ENCODE results near the gene TTLL11. TPM values are rescaled to one million over a fixed set of nuclear protein-coding genes. Genes with fewer than 3 reads are reported as not detected.
"Not testable (repeated sequence)": the region's sequence is repeated elsewhere in the genome, so short reads cannot be mapped to it uniquely, and the experiment has no call there.

Gene TTLL11
- total RNA-seq, 2 donors from 2014 or later = 0.39 to 2.1 TPM

DNA sequence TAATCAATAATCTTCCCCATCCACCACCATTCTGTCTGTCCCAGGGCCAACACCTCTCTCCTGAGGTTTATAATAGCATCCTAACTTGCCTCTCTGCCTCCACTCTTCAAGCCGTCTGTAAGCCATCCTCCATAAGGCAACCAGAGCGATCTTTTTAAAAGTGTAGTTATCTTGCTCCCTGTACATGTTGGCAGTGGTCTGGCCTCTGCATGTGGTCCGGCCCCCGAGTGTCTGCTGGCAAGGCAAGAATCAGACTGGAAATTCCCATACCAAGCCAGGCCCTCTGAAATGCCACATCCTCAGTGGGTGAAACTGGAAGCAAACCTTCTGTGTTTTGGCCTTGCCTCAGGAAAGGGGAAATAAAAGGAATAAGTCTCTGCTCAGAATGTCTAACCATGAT, 17.0 kb downstream of the TTLL11 start:
- Mint-ChIP-seq H3K27ac (no peak overlapping the region), H3K9me3 (peaks cover 5 to 12% of the 10 kb centered on the region in 2 donors), H3K36me3 (peaks cover 17 to 23% of the 10 kb centered on the region in 2 donors)
- no peak for DNase-seq (ENCODE audit: low spot score in 2 of 2)
- no peak for ATAC-seq

DNA sequence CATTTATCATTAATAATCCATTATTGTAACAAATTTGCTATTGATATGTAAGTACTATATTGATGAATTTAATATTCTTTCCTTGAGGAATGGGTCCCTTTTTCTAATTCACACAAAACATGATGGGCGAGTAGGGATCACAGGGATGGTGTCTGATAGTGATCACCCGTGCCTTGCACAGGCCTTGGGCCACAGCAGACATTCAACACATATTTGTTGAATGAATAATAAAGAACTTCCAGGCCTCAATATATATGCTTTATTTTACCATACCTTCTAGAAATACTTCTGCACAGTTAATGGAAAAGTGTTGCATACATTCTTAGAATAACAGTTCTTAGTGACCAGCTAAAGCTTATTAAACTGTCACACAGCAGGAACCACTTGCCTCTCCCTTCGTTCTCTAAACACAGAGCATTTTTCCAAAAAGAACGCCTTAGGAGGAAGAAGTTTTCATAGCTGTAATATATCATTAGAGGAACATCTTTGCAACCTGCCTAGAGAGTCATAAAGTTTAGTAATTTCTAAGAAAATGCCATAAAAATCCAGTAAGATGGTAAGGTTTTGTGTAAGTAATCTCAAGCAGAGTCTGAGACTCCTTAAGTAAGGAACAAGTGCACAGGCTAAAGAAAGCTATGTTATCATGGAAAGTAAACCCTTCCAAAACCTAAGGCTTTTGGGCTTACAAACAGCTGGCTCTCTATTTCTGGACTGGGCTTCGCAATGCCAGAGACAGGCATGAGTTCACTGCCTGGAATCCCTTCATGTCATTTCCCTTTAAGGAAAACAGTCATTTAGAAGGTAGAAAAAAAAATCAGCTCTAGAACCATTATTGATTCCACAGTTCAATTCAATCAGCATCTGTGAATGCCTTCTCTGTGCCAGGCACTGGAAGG, 17.7 kb downstream of the TTLL11 start:
- Mint-ChIP-seq H3K27ac (no peak overlapping the region), H3K9me3 (peaks cover 5 to 12% of the 10 kb centered on the region in 2 donors), H3K36me3 (peaks cover 17 to 23% of the 10 kb centered on the region in 2 donors)
- DNase-seq (ENCODE audit: low spot score in 2 of 2) = no peak
- no peak for ATAC-seq

DNA sequence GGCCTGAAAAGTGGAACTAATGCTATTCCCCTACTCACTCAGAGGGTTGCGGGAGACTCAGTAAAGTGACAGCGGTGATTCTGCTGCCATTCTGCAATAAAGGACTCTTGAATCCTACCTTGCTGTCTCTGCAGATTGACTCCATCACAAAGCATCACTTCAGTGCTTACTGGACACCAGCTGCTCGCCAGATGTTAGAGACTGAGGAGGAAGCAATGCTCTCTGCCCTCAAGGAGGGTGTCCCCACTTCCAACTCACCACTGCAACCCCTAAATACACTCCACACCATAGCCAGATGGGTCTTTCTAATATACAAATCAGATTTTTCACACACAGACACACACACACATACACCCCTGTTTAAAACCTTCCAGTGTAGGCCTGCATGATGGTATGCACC, 21.4 kb downstream of the TTLL11 start:
- no peak for ATAC-seq
- no peak overlapping the region for H3K27ac Mint-ChIP-seq

GRCh38 chr9:122070728-122071515, 22.2 kb downstream of the TTLL11 start:
- DNase-seq (ENCODE audit: low spot score in 2 of 2) = no peak
- Mint-ChIP-seq H3K27ac (no peak overlapping the region), H3K36me3 (no peaks in the 10 kb centered on the region), H3K9me3 (no peaks in the 10 kb centered on the region)
- no peak for ATAC-seq

More for the DNA sequence above, 21.4 kb downstream of the TTLL11 start:
- Mint-ChIP-seq H3K36me3 (peaks cover 5% of the 10 kb centered on the region in 2 donors), H3K9me3 (no peaks in the 10 kb centered on the region)
- DNase-seq (ENCODE audit: low spot score in 2 of 2) = no peak

DNA sequence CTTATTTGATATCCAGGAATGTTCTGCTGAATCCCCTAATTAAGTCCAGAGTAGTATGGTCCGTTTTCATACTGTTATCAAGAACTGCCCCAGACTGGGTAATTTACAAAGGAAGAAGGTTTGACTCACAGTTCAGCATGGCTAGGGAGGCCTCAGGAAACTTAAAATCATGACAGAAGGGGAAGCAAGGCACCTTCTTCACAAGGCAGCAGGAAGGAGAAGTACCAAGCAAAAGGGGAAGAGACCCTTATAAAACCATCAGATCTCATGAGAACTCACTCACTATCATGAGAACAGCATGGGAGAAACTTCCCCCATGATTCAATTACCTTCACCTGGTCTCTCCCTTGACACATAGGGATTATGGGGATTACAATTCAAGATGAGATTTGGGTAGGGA, 26.4 kb downstream of the TTLL11 start:
- not testable (repeated sequence) for H3K9me3 Mint-ChIP-seq; H3K27ac Mint-ChIP-seq; ATAC-seq; H3K36me3 Mint-ChIP-seq; DNase-seq (ENCODE audit: low spot score in 2 of 2)

GRCh38 chr9:122065923-122066629, 27.0 kb downstream of the TTLL11 start:
- Mint-ChIP-seq H3K36me3 (no peaks in the 10 kb centered on the region), H3K27ac (peak overlapping the region in 1 of 2 donors; percentile 48), H3K9me3 (no peaks in the 10 kb centered on the region)
- DNase-seq (ENCODE audit: low spot score in 2 of 2) = no peak
- no peak for ATAC-seq

DNA sequence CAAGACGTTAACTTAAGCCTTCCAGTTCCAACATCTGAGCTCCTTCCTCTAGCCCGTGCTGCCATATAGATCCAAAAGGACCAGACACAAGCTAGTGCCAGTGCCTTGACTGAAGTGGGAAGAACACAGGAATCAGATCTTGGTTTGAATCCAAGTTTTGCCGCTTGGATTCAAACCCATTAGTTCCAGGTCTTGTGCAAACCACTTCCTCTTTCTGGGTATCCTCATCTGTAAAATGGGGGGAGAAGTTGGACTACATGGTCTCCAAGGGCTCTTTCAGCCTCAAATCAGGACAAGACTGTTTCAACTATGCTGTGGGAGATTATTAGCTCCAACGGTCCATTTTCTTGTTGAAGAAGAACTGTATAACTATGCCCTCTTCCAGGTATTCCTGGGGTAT, 32.6 kb downstream of the TTLL11 start:
- no peak overlapping the region for H3K27ac Mint-ChIP-seq

DNA sequence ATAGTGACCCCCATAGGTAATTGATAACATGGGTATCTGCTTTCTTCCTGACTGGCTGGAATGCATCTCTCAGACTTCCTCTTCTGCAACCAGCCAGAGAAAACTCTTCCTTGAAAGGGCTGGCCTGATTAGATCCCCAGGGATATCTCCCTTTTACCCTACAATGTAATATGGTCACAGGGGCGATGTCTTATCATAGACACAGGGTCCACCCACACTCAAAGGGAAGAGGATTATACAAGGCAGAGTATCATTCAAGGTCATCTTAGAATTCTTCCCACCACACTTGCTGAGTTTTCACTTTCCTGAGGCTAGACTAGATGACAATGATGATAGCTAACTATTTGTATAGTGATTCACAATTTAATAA, 33.2 kb downstream of the TTLL11 start:
- no peak for DNase-seq (ENCODE audit: low spot score in 2 of 2)
- ATAC-seq = no peak
- Mint-ChIP-seq H3K9me3 (no peaks in the 10 kb centered on the region), H3K27ac (no peak overlapping the region), H3K36me3 (no peaks in the 10 kb centered on the region)

More for the DNA sequence above, 32.6 kb downstream of the TTLL11 start:
- Mint-ChIP-seq H3K36me3 (no peaks in the 10 kb centered on the region), H3K9me3 (no peaks in the 10 kb centered on the region)
- DNase-seq (ENCODE audit: low spot score in 2 of 2) (no peak), ATAC-seq (no peak)

GRCh38 chr9:122059214-122059954, 33.7 kb downstream of the TTLL11 start:
- Mint-ChIP-seq H3K27ac (no peak overlapping the region), H3K36me3 (no peaks in the 10 kb centered on the region), H3K9me3 (no peaks in the 10 kb centered on the region)
- DNase-seq (ENCODE audit: low spot score in 2 of 2) (no peak), ATAC-seq (no peak)

GRCh38 chr9:122058709-122059108, 34.4 kb downstream of the TTLL11 start:
- H3K27ac Mint-ChIP-seq = no peak overlapping the region
- no peak for ATAC-seq
- H3K36me3 Mint-ChIP-seq = no peaks in the 10 kb centered on the region
- no peaks in the 10 kb centered on the region for H3K9me3 Mint-ChIP-seq
- no peak for DNase-seq (ENCODE audit: low spot score in 2 of 2)

- DNase-seq (ENCODE audit: low spot score in 2 of 2) = no peak
- no peak for ATAC-seq
- Mint-ChIP-seq H3K36me3 (peaks cover 1 to 3% of the 10 kb centered on the region in 2 donors), H3K27ac (no peak overlapping the region), H3K9me3 (no peaks in the 10 kb centered on the region)
These were observed 35.1 kb downstream of the TTLL11 start for GRCh38 chr9:122058051-122058450.

DNA sequence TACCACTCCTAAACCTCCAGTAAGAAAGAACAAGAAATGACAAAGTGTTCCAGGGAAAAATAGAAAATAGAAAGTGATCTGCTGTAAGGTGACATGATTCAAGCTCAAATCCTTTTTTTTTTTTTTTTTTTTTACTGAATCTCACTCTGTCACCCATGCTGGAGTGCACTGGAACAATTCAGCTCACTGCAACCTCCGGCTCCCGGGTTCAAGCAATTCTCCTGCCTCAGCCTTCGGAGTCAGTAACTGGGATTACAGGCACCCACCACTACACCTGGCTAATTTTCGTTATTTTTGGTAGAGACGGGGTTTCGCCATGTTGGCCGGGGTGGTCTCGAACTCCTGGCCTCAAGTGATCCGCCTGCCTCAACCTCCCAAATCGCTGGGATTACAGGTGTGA, 35.9 kb downstream of the TTLL11 start:
- H3K27ac Mint-ChIP-seq = no peak overlapping the region
- DNase-seq (ENCODE audit: low spot score in 2 of 2) (no peak), ATAC-seq (no peak)
- peaks cover 8 to 10% of the 10 kb centered on the region in 2 donors for H3K36me3 Mint-ChIP-seq
- no peaks in the 10 kb centered on the region for H3K9me3 Mint-ChIP-seq

DNA sequence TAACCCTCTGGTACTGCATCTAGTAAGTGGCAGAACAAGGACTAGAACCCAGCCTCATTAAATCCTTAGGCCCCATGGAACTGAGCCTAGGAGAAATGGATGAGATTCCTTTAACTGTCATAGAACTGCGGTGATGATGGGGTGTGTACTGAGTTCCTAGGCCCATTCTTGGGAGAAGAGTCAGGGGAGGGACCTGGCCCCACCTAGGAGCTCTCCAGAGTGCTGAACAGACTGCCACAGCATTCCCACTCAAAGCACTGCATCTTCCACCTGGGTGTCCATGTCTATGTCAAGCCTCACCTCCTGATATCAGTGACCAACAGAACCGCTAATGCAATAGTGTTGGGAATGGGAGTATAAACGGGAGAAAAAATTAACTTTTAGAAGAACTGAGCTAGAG, 36.6 kb downstream of the TTLL11 start:
- Mint-ChIP-seq H3K9me3 (no peaks in the 10 kb centered on the region), H3K36me3 (peaks cover 8 to 10% of the 10 kb centered on the region in 2 donors), H3K27ac (no peak overlapping the region)
- no peak for ATAC-seq
- DNase-seq (ENCODE audit: low spot score in 2 of 2) = no peak

DNA sequence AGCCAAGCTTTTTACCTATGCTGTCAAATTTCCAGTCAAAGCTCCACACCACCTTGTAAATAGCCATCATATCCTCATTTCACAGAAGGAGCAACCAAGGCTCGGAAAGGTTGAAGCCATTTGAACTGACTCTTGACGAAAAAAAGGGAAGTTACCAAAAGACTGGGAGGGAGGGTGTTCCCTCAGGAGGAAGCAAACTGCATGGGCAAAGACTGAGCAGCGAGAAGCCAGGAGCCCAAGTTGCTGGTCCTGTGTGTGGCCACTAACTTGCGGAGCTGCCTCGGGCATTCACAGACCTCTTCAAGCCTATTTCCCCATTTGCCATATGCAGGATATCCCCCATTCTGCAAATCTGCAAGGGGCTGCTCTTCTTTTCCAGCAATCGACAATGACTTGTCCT, 37.4 kb downstream of the TTLL11 start:
- ATAC-seq = no peak
- Mint-ChIP-seq H3K9me3 (no peaks in the 10 kb centered on the region), H3K27ac (no peak overlapping the region), H3K36me3 (peaks cover 8 to 10% of the 10 kb centered on the region in 2 donors)
- no peak for DNase-seq (ENCODE audit: low spot score in 2 of 2)

- no peak for DNase-seq (ENCODE audit: low spot score in 2 of 2)
- ATAC-seq = no peak
- Mint-ChIP-seq H3K36me3 (peaks cover 8 to 10% of the 10 kb centered on the region in 2 donors), H3K27ac (no peak overlapping the region), H3K9me3 (no peaks in the 10 kb centered on the region)
These were observed 39.3 kb downstream of the TTLL11 start for GRCh38 chr9:122053567-122054350.

DNA sequence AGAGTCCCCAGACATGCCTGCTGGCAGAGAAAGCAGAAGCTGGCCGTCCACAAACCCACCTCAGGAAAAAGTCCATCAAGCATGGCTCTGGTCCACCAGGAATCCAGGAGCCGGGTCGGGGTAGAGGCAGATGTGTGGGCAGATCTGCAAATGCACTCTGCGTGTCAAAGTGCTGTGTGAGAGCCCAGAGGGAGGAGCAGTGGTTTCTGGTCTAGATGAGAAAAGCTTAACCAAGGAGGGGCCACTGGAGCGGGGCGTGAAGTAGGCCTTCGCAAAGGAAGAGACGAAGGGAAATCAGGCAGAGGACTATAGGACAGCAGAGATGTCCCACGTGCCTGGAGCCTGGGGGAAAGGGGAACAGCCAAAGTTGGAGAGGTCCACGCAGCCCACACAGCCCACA, 40.0 kb downstream of the TTLL11 start:
- H3K9me3 Mint-ChIP-seq = no peaks in the 10 kb centered on the region
- DNase-seq (ENCODE audit: low spot score in 2 of 2) (no peak), ATAC-seq (no peak)
- H3K36me3 Mint-ChIP-seq = peaks cover 8 to 10% of the 10 kb centered on the region in 2 donors
- no peak overlapping the region for H3K27ac Mint-ChIP-seq
